GM06990 (cell line): Measurements from ENCODE around the gene ATP2A2.

Experiments
- DNase-seq: peaks from one replicate; pipeline ENCODE4 v3.0.0-alpha.2; 2011; ENCODE audit not compliant: insufficient read length; ENCODE audit errors: extremely low read depth
- H3K27me3 ChIP-seq: replicated peaks from 2 replicates; pipeline ENCODE4 v1.6.0; 2011; ENCODE audit warnings: low read length; ENCODE audit not compliant: control insufficient read depth, insufficient read depth
- H3K36me3 ChIP-seq: 2 replicates; pipeline ENCODE4 v1.5.1; 2011; ENCODE audit warnings: low read length; ENCODE audit not compliant: control insufficient read depth, insufficient read depth
- H3K4me3 ChIP-seq: replicated peaks from 2 replicates; pipeline ENCODE4 v1.5.1; 2011; ENCODE audit warnings: low read depth, mild to moderate bottlenecking, control low read depth, low read length
- TF ChIP-seq, protein P1 (sequence below): IDR thresholded peaks from 2 replicates; pipeline ENCODE4 v1.5.1; 2011; ENCODE audit warnings: low read length, control low read depth, mild to moderate bottlenecking, inconsistent platforms; ENCODE audit not compliant: insufficient read depth, poor library complexity, severe bottlenecking

The ATP2A2 gene

DNA sequence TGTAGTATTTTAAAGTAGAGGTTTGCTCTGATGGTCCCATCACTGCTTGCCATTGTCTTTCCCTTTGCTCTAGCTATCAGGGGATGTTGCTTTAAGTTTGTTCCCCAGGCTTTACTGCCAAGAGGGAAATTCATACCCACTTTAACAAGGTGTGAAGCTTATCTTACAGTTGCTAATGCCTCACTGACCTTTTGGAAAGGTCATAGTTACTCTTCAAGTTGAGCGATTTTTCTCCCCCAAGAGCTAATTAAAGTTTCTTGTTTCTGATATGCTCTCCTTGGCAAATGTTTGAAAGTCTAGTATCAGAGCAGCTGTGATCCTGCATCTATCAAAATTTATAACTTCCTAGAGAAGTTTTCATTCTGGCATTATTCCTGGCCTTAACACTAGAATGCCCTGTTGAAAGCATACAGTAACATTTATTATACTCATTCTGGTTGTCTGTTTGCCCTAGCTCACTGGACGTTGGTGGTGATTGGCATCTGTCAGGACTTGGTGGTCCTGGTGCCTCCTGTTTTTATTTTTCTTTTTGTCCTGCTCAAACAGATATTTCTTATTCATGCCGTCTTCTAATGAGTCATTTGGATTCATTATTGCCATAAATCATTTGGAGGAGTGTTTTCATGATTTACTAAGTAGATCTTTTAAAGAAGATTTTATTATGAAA lies 8.1 kb downstream of the ATP2A2 start:
- Histone ChIP-seq H3K27me3 (no peaks in the 10 kb centered on the region), H3K36me3 (peaks cover 14% of the 10 kb centered on the region), H3K4me3 (no peak overlapping the region)
- DNase-seq: no peak
- TF ChIP-seq, protein P1, sequence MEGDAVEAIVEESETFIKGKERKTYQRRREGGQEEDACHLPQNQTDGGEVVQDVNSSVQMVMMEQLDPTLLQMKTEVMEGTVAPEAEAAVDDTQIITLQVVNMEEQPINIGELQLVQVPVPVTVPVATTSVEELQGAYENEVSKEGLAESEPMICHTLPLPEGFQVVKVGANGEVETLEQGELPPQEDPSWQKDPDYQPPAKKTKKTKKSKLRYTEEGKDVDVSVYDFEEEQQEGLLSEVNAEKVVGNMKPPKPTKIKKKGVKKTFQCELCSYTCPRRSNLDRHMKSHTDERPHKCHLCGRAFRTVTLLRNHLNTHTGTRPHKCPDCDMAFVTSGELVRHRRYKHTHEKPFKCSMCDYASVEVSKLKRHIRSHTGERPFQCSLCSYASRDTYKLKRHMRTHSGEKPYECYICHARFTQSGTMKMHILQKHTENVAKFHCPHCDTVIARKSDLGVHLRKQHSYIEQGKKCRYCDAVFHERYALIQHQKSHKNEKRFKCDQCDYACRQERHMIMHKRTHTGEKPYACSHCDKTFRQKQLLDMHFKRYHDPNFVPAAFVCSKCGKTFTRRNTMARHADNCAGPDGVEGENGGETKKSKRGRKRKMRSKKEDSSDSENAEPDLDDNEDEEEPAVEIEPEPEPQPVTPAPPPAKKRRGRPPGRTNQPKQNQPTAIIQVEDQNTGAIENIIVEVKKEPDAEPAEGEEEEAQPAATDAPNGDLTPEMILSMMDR: no peak

DNA sequence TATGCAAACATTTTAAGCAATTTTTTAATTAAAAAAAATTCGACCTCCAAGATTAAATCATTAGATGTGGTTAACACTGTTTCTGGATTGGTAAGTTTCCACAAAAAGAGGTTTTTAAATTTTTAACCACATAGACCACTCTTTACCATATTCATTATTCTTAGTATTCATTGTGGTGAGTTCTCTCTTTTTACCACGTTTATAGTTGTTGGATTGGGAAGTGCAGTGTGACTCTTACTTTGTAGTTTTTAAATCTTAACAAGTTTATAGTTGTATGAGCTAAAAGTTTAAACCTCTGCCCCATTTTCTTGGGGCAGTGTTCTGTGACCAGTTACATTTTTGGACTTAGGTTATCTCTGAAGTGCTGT lies 8.6 kb downstream of the ATP2A2 start:
- peaks cover 14% of the 10 kb centered on the region for H3K36me3 ChIP-seq
- DNase-seq: no peak
- TF ChIP-seq, protein P1: no peak
- no peak overlapping the region for H3K4me3 ChIP-seq
- H3K27me3 ChIP-seq: no peaks in the 10 kb centered on the region

DNA sequence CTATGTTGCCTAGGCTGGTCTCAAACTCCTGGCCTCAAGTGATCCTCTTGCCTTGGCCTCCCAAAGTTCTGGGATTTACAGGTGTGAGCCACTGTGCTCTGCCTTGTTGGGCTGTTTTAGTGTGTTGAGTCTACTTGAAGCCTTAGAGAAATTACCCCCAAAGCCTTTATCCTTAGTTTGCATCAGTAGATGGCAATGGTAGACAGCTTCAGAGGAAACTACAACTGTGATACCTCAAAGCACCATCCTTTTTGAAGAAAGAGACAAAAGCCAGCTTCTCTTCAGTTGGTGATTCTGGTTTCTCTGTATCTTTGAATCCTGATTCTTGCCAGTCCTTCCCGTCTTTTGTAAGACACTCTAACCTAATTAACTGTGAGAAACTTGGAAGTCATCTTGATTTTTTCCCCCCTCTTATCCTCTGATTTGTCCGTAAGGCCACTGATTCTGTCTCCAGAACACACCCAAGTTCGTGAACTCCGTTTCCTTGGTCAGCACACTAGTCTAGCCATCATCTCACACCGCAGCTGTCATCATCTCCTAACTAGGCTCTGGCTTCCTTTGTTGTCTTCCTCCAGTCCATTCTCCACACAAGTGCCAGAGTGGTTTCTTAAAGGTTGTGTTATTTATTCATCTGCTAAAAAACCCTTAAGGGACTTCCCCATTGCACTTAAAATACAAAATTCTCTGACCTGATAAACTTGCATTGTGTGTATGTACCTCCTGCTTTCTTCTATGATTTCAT lies 20.2 kb downstream of the ATP2A2 start:
- no peak for DNase-seq
- Histone ChIP-seq H3K27me3 (no peaks in the 10 kb centered on the region), H3K36me3 (peaks cover 11% of the 10 kb centered on the region), H3K4me3 (no peak overlapping the region)
- TF ChIP-seq, protein P1: no peak

DNA sequence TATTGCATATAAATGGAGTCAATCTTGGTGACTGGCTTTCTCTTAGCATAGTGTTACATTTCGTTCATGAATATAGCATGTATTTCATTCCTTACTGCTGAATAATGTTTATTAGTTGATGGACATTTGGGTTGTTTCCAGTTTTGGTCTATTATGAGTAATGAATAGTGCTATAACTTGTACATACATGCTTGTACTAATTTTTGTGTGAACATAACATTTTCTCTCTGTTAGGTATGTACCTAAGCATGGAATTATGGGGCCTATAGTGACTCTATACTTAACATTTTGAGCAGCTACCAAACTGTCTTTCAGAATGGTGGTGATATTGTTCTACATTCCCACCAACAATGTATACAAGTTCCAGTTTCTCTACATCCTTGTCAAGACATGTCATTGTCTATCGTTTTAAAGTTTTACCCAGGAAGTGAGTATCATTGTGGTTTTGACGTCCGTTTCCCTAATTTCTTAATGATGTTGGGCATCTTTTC lies 23.1 kb downstream of the ATP2A2 start:
- TF ChIP-seq, protein P1: no peak
- Histone ChIP-seq H3K36me3 (peaks cover 11% of the 10 kb centered on the region), H3K27me3 (no peaks in the 10 kb centered on the region), H3K4me3 (no peak overlapping the region)
- DNase-seq: no peak

DNA sequence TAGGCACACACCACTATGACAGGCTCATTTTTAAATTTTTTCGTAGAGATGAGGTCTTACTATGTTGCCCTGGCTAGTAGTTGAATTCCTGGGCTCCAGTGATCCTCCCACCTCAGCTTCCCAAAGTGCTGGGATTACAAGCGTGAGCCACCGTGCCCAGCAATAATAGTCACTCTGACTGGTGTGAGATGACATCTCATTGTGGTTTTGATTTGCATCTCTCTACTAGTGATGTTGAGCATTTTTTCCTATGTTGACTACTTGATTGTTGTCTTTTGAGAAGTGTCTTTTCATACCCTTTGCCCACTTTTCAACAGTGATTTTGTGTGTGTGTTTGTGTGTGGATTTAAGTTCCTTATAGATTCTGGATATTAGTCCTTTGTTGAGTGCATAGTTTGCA lies 26.3 kb downstream of the ATP2A2 start:
- no peaks in the 10 kb centered on the region for H3K27me3 ChIP-seq
- TF ChIP-seq, protein P1: no peak
- H3K4me3 ChIP-seq: no peak overlapping the region
- no peak for DNase-seq
- peaks cover 10% of the 10 kb centered on the region for H3K36me3 ChIP-seq

DNA sequence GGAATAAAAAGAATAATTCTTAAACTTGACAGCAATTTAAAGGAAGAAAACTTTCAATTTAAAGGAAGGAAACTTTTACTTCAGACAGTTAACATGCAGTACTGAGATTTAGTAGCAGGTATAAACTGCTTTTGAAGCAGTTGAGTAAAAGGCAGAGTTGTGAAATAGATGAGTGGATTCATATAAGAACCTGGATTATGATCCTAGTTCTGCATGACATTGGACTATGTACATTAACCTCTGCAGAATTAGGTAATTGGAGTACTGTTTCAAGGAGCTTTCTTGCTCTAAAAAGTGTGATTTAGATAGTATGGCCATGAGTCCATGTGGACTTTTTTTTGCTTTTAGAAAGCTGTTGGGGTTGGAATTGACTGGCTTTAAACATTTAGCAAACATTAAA lies 29.7 kb downstream of the ATP2A2 start:
- no peak overlapping the region for H3K4me3 ChIP-seq
- TF ChIP-seq, protein P1: no peak
- no peak for DNase-seq
- no peaks in the 10 kb centered on the region for H3K27me3 ChIP-seq
- H3K36me3 ChIP-seq: peaks cover 6% of the 10 kb centered on the region
